Urinary bladder (tissue), 4 donors: ENCODE measurements around the gene PPFIA1. TPM values are rescaled to one million over a fixed set of nuclear protein-coding genes. Genes with fewer than 3 reads are reported as not detected.
"Not testable (repeated sequence)": the region's sequence is repeated elsewhere in the genome, so short reads cannot be mapped to it uniquely, and the experiment has no call there.

Experiments
- DNase-seq: peaks from one replicate; pipeline ENCODE4 v3.0.0-alpha.2; 2015; ENCODE audit errors: extremely low spot score
- H3K27ac ChIP-seq: one replicate; pipeline ENCODE4 v1.5.1; 2013; ENCODE audit warnings: low read depth, mild to moderate bottlenecking, moderate library complexity
- H3K36me3 ChIP-seq: one replicate; pipeline ENCODE4 v1.6.1; 2013; ENCODE audit warnings: mild to moderate bottlenecking, moderate library complexity; ENCODE audit not compliant: insufficient read depth
- H3K4me1 ChIP-seq: one replicate; pipeline ENCODE4 v1.6.1; 2013; ENCODE audit warnings: mild to moderate bottlenecking, moderate library complexity; ENCODE audit not compliant: insufficient read depth
- H3K4me3 ChIP-seq: one replicate; pipeline ENCODE4 v1.5.1; 2013; ENCODE audit warnings: low read depth, low read length
- WGBS: extraction: QIAGEN DNeasy Blood & Tissue Kit; methylation state at CpG from one replicate; pipeline ENCODE4 v1.1.7; 2013; 5-methylcytosine and 5-hydroxymethylcytosine counted together
- polyA plus RNA-seq: library from polyadenylated mRNA; stranded (reverse); fragments of 200-250 nt; gene quantifications from one replicate; pipeline ENCODE4 v1.2.3, GENCODE V29; 2013
- total RNA-seq: library from RNA; depleted of rRNA; stranded (reverse); fragments of >200 nt; gene quantifications from one replicate; pipeline ENCODE4 v1.2.3, GENCODE V29; 2014
- donor health status: healthy with polysubstance abuse.
- donor health status: healthy.

Gene PPFIA1
- total and polyA plus RNA-seq, 2 donors, result 25.5 to 54.0 TPM

DNA sequence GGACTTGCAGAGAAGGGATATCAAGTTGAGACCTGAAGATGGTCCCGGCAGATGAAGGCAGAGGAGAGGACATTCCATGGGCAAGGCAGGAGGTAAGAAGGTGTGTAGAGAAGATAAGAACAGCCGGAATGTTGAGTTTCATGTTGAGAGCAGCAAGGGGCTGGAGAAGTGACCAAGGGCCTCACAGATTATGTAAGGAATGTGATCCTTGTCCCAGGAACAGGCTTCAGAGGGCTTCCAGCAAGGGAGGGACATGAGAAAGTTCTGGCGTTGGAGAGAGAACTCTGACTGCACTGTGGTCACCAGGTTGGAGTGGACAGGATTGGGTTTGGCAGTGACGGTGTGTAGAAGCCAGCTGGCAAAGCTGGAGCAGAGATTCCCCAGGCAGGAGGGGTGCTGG lies 27.6 kb upstream of the PPFIA1 start:
- Histone ChIP-seq H3K4me1 (no peaks in the 10 kb centered on the region), H3K36me3 (no peaks in the 10 kb centered on the region), H3K27ac (no peak overlapping the region), H3K4me3 (no peak overlapping the region)
- WGBS, result 67% methylated on average over 4 of the region's 4 CpGs
- no peak for DNase-seq

DNA sequence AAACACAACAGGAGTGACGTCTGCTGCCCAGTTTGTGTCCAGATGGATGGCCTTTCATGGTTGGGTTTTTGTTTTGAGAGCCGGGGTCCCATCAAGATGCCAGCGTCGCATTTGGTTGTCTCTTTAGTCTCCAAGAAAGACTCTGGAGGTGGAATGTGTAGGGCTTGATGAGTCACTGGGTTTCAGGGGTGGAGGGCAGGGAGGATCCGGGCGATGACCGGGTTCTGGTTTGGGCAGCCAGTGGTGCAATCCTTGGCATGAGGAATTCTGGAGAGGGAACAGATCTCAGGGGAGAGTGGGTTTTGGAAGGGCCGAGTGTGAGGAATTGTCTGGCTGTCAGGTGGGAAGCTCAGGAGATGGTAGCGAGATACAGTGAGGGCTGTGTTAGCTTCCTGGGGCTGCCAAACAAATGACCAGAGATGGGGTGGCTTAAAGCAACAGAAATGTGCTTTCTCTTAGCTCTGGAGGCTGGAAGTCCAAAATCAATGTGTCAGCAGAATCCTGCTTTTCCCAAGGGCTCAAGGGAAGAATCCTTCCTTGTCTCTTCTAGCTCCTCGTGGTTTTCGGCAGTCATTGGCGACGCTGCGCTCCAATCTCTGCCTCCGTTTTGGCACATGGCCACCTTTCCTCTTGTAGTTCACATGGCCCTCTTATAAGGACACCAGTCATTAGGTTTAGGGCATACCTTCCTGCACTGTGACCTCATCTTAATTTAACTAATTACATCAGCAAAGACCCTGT lies 26.4 kb upstream of the PPFIA1 start:
- DNase-seq, result no peak
- Histone ChIP-seq H3K4me1 (no peaks in the 10 kb centered on the region), H3K4me3 (no peak overlapping the region), H3K27ac (no peak overlapping the region), H3K36me3 (no peaks in the 10 kb centered on the region)
- 90% methylated on average over 15 of the region's 15 CpGs for WGBS

DNA sequence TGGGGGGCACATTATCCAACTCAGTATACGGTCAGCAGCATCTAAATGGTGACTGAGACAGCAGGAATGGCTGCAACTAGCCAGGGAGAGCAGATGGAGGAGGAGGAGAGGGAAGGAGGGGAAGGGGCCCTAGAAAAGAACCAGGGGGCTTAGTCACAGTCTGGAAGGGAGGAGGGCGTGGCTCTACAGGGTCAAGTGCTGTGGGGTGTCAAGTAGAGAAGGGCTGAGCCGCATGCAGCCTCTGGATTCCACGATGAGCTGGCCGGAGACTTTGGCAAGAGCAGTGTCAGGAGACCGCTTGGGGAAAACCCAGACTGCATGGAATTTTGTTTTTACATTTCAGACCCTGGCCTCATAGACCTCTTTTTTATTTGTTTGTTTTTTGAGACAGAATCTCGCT lies 25.8 kb upstream of the PPFIA1 start:
- Histone ChIP-seq H3K4me3 (no peak overlapping the region), H3K4me1 (no peaks in the 10 kb centered on the region), H3K27ac (no peak overlapping the region), H3K36me3 (no peaks in the 10 kb centered on the region)
- DNase-seq, result no peak
- WGBS, result 59% methylated on average over 7 of the region's 7 CpGs

DNA sequence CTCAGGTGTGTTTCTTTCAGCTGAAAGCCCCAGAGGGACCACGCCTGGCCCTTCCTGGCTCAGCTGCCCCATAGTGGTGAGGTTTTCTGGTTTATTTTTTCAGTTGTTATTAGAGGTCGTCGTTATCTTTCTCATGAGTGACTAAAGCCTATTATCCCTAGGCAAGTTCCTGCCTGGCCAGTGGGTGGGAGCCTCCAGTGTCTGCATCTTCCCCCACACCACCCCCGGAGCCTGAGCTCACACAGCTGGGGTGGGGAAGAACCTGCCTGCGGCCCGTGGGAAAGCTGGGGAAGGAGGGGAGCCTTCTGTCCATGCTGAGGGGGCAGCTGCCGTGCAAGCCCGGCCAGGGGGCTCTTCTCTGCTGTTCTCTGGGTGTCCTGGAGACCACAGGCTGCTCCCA lies 24.3 kb upstream of the PPFIA1 start:
- H3K27ac ChIP-seq, result no peak overlapping the region
- DNase-seq, result no peak
- WGBS, result 56% methylated on average over 8 of the region's 8 CpGs
- no peak overlapping the region for H3K4me3 ChIP-seq
- no peaks in the 10 kb centered on the region for H3K36me3 ChIP-seq
- H3K4me1 ChIP-seq, result no peaks in the 10 kb centered on the region

DNA sequence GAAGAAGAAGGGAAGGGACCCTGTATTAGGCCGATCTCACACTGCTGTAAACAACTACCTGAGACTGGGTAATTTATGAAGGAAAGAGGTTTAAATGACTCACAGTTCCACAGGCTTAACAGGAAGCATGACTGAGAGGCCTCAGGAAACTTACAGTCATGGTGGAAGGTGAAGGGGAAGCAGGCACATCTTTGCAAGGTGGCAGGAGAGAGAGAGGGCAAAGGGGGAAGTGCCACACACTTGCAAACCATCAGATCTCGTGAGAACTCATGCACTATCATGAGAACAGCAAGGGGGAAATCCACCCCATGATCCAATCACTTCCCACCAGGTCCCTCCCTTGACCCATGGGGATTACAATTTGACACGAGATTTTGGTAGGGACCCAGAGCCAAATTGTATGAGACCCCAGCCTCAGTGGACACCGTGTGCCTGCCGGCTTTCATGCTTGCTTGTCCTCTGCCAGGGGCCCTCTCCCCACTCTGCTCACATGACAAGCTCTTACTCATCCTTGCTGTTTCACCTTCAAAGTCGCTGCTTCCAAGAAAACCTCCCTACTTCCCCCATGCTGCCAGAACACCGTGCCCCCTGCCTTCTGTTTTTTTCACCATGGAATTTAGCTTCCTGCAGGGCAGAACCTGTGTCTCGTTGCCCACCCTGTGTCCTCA lies 23.3 kb upstream of the PPFIA1 start:
- 60% methylated on average over 8 of the region's 8 CpGs for WGBS
- no peak overlapping the region for H3K4me3 ChIP-seq
- no peak for DNase-seq
- no peak overlapping the region for H3K27ac ChIP-seq
- H3K4me1 ChIP-seq, result no peaks in the 10 kb centered on the region
- no peaks in the 10 kb centered on the region for H3K36me3 ChIP-seq

DNA sequence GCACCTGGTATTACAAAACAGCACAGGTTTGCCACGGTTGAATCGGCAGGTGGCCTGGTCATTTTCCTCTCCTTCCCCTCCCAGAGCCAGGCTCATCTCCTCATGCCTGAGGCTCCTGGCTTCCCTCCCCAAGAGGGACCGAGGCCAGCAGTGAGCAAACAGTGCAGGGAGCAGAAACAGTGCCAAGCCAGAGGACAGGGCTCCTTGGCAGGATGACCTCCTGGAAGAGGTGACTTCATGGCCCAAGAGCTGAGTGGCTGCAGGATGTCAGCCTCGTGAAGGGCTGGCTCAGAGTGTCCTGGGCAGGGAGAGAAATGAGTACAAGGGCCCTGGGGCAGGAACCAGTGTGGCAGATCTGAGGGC lies 22.8 kb upstream of the PPFIA1 start:
- H3K27ac ChIP-seq, result no peak overlapping the region
- no peak for DNase-seq
- 54% methylated on average over 4 of the region's 4 CpGs for WGBS
- no peaks in the 10 kb centered on the region for H3K36me3 ChIP-seq
- no peak overlapping the region for H3K4me3 ChIP-seq
- no peaks in the 10 kb centered on the region for H3K4me1 ChIP-seq

DNA sequence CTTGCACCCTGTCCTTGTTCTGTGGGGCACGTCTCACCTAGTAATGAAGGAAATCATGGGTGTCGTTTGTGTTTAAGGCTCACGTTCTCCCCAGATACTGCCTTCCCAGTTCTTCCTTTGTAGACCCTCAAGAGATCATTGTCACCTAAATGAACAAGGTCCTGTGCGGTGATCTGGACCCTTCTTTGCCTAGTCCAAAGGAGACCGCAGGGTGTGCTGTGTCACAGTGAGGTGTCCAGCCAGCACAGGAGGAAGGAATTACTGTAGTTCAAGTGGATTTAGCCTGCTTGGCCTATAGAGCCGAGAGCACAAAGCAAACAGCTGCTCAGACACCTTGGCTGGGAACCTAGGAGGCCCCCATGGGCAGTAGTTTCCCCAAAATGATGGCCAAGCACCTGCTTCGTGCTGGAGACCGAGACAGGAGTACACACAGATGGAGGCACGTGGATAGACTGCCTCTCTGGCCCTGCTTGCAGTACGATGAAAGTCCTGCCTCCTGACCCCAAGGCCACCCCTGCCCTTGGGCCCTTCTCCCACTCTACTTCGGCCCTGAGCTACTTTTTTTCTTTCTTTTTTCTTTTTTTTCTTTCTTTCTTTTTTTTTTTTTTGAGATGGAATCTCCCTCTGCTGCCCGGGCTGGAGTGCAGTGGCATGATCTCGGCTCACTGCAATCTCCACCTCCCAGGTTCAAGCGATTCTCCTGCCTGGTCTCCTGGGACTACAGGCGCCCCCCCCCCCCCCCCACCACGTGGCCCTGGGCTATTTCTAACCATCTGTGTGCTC lies 19.4 kb upstream of the PPFIA1 start:
- H3K4me1 ChIP-seq, result no peaks in the 10 kb centered on the region
- H3K4me3 ChIP-seq, result no peak overlapping the region
- no peaks in the 10 kb centered on the region for H3K36me3 ChIP-seq
- no peak for DNase-seq
- no peak overlapping the region for H3K27ac ChIP-seq
- WGBS, result 67% methylated on average over 16 of the region's 16 CpGs

DNA sequence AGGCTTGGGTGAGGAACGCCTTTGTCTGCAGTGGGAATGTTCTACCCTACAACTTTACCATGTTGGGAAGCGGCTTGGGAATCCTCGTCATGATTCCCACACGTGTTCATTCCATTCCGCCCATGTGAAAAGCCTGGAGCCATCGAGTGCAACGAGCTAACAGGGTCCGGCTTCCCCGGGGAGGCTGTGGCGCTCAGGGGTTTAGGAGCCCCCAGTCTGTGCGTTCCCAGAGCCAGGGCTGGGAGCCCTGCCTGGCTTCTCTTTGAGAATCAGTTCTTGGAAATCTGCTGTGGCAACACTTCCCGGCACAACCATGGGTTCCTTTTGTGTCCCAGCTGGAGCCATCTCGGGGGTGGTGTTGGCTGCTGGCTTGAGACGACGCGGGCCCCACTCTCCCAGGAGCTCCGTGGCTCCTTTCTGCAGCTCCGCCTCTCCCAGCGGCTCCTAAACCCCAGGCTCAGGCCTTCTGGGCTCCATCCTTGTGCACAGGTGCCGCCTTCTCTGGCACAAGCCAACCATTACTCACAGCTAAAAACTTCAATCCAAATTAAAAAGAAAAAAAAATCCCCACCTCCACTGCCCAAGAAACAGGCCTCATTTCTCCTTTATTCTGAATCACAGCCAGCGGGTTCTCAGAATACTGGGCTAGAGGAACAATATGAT lies 18.7 kb upstream of the PPFIA1 start:
- 79% methylated on average over 21 of the region's 21 CpGs for WGBS
- H3K36me3 ChIP-seq, result no peaks in the 10 kb centered on the region
- no peak for DNase-seq
- H3K27ac ChIP-seq, result no peak overlapping the region
- H3K4me3 ChIP-seq, result no peak overlapping the region
- no peaks in the 10 kb centered on the region for H3K4me1 ChIP-seq

DNA sequence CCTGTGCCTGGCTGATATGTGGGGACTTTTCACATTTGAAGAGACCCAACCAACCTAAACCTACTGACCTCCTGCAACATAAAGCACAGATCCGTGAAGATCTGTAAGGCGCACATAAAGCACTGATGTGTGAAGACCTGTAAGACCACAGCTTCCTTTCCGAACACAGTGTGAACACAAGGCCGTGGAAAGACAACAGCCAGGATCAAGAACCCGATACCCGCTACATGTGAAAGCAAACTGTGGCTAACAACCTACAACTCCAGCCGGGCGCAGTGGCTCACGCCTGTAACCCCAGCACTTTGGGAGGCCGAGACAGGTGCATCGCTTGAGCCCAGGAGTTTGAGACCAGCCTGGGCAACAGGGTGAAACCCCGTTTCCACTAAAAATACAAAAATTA lies 17.6 kb upstream of the PPFIA1 start:
- Histone ChIP-seq H3K4me1 (no peaks in the 10 kb centered on the region), H3K27ac (no peak overlapping the region), H3K36me3 (no peaks in the 10 kb centered on the region), H3K4me3 (no peak overlapping the region)
- 96% methylated on average over 12 of the region's 12 CpGs for WGBS
- DNase-seq, result no peak

DNA sequence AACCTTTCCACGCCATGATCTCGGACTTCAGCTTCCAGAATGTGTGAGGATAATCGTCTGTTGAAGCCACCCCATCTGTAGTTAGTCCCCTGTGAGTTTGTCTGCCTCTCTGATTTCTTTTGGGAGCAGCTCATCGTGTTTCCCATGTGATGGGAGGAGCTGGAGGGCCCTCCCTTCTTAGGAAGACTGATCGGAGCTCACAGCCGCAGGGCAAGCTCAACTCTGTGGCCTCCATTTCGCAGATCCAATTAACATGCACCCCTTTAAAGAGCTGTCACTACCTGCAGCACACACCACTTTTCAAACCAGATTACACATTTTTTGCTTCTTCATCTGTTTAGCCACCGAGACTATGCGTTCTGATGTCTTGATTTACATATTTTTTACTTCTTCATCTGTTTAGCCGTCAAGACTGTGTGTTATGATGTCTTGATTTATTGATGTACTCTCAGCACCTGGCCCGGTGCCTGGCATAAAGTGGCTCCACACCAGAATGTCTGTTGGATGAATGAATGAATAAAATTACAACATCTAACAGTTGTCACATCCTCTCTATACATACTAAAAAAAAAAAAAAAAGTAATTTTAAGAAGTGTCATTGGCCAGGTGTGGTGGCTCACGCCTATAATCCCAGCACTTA lies 14.9 kb upstream of the PPFIA1 start:
- WGBS, result 51% methylated on average over 12 of the region's 12 CpGs
- DNase-seq, result no peak
- Histone ChIP-seq H3K4me3 (no peak overlapping the region), H3K4me1 (no peaks in the 10 kb centered on the region), H3K27ac (no peak overlapping the region), H3K36me3 (no peaks in the 10 kb centered on the region)

DNA sequence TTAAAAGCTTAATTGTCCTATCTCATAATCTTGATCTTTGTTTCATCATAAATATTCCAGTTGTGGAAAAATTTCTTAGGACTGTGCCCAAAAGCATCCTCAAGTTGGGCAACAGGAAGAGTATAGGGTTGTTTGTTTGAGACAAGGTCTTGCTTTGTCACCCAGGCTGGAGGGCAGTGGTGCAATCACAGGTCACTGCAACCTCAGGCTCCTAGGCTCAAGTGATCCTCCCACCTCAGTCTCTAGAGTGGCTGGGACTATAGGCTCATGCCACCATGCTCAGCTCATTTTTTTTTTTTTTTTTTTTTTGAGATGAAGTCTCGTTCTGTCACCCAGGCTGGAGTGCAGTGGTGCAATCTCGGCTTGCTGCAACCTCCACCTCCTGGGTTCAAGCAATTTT lies 11.4 kb upstream of the PPFIA1 start:
- not testable (repeated sequence) for H3K4me1 ChIP-seq, H3K36me3 ChIP-seq, DNase-seq, H3K4me3 ChIP-seq
- H3K27ac ChIP-seq, result peak overlapping the region; percentile 38
- 91% methylated on average over 2 of the region's 2 CpGs for WGBS

DNA sequence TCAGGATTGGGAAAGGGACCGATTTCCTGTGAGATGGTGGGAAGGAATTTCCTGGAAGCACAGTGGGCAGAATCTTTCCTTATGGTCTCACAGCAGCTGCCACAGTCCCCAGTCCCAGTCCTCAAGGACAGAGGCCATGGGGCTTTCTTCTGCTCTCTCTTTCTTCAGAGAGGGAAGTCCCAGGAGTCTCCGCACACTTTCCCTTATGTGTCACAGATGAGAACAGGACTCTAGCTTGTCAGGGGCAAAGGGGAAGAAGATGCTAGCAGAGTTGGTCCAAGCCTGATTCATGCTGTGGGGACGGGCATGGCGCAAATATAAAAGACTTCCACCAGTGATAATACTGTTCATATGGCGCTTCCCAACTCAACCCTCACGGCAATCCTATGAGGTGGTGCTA lies 7.5 kb upstream of the PPFIA1 start:
- 94% methylated on average over 6 of the region's 6 CpGs for WGBS
- H3K4me3 ChIP-seq, result no peak overlapping the region
- DNase-seq, result no peak

DNA sequence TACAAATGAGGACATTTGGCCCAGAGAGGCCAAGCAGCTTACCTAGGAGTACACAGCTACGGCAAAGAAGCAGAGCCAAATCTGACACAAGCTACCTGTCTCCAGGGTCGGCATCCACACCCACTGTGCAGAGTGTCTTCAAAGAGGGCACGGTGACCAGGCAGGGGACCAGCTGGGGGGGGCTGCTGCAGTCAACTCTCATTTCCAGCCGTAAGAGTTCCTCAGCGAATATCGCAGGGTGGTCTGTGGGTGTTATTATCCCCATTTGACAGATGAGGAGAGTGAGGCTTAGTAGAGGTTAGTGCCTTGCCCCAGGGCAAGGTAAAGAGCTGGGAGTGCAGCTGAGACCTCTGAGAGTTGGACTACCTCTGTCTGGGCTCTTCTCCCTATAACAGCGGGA lies 7.1 kb upstream of the PPFIA1 start:
- Histone ChIP-seq H3K4me3 (no peak overlapping the region), H3K4me1 (no peaks in the 10 kb centered on the region), H3K27ac (no peak overlapping the region), H3K36me3 (no peaks in the 10 kb centered on the region)
- DNase-seq, result no peak
- 90% methylated on average over 7 of the region's 7 CpGs for WGBS

More for the DNA sequence above, 7.5 kb upstream of the PPFIA1 start:
- no peaks in the 10 kb centered on the region for H3K4me1 ChIP-seq
- no peak overlapping the region for H3K27ac ChIP-seq
- no peaks in the 10 kb centered on the region for H3K36me3 ChIP-seq
